Body of pancreas (tissue), 4 donors: ENCODE measurements around the gene SEC14L2.
A peak's percentile ranks its signal among the peaks of the same experiment; 100 is the strongest.

Experiments
- CTCF ChIP-seq, 7 experiments: fragments of 450-650 bp in 4 of 7; fragments of 200-600 bp in 3 of 7; sonication (generic) in 3 of 7; IDR thresholded peaks; one replicate each; pipeline ENCODE4 v1.5.1; 2016 to 2019; ENCODE audit warnings: antibody characterized with exemption in 7 of 7
- POLR2A ChIP-seq, 3 donors: fragments of 450-650 bp; IDR thresholded peaks; one replicate each; pipeline ENCODE4 v1.6.1; 2016; ENCODE audit warnings: antibody characterized with exemption in 3 of 3, mild to moderate bottlenecking in 2 of 3

GRCh38 chr22:30435674-30436126, 38.9 kb downstream of the SEC14L2 start:
- TF ChIP-seq POLR2A (IDR thresholded peaks at IDR 0.05) (peak in 1 of 3 donors; percentile 7), CTCF (IDR thresholded peaks at IDR 0.05) (peak in 1 of 7 experiments; percentile 8)
